ENCODE measurements around the gene RNU6-8.

DNA sequence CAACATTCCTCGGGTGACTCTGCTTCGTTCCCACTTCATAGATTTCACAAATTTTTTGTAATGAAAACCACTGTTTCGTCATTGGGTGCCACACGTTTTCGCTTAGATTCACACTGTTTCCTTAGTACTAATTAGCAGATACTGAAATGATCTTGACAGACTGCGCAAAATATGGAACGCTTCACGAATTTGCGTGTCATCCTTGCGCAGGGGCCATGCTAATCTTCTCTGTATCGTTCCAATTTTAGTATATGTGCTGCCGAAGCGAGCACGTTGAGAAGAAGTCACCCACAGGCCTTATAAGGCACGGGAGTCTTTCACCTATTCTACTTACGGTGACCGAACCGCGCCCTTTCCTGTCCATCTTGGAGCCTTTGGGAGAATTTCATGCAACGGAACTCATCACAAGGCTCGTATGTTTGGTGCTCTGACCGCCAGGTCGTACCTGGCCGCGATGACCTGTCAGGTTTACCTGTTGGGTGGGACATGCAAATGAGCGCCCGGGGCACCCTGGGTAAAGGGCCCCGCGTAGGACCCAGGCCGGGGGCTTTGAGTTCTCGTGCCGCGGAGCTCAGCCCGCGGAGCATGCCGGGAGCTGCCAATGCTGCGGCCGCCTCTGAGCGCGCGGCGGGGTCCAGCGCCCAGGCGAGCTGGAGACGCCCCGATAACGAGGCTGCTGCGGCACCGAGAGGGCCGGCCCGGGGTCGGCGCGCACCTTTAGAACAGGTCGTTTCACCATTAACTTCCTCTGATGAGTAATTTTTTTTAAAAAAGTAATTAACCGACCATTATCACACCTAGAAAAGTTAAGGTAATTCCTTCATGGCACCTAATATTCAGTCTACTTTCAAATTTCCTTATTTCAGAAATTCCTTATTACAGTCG is at the start of gene RNU6-8:
- TF ChIP-seq EP300 (IDR thresholded peaks at IDR 0.05): no peak
- TF ChIP-seq, protein P1, sequence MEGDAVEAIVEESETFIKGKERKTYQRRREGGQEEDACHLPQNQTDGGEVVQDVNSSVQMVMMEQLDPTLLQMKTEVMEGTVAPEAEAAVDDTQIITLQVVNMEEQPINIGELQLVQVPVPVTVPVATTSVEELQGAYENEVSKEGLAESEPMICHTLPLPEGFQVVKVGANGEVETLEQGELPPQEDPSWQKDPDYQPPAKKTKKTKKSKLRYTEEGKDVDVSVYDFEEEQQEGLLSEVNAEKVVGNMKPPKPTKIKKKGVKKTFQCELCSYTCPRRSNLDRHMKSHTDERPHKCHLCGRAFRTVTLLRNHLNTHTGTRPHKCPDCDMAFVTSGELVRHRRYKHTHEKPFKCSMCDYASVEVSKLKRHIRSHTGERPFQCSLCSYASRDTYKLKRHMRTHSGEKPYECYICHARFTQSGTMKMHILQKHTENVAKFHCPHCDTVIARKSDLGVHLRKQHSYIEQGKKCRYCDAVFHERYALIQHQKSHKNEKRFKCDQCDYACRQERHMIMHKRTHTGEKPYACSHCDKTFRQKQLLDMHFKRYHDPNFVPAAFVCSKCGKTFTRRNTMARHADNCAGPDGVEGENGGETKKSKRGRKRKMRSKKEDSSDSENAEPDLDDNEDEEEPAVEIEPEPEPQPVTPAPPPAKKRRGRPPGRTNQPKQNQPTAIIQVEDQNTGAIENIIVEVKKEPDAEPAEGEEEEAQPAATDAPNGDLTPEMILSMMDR (IDR thresholded peaks at IDR 0.05): no peak

Data from ovary (tissue), 3 donors.